Colonic mucosa (tissue), 4 donors: ENCODE data around the gene SLIT3. TPM values are rescaled to one million over a fixed set of nuclear protein-coding genes. Genes with fewer than 3 reads are reported as not detected.

Experiments used
- DNase-seq: peaks from one replicate; pipeline ENCODE4 v3.0.0-alpha.2; 2020
- H3K27ac ChIP-seq: fragments of 200-600 bp; one replicate; pipeline ENCODE4 v1.8.0; 2021
- H3K27me3 ChIP-seq: fragments of 200-600 bp; one replicate; pipeline ENCODE4 v1.8.0; 2021
- H3K36me3 ChIP-seq: fragments of 200-600 bp; one replicate; pipeline ENCODE4 v1.8.0; 2021
- H3K4me1 ChIP-seq: fragments of 200-600 bp; one replicate; pipeline ENCODE4 v1.8.0; 2021; ENCODE audit warnings: mild to moderate bottlenecking
- H3K4me3 ChIP-seq: fragments of 200-600 bp; one replicate; pipeline ENCODE4 v1.8.0; 2021
- H3K9ac ChIP-seq, 2 donors: one replicate each; pipeline ENCODE4 v1.7.0; 2013; ENCODE audit warnings: control low read depth in 2 of 2, low read depth in 2 of 2, low read length in 2 of 2
- H3K9me3 ChIP-seq: fragments of 200-600 bp; one replicate; pipeline ENCODE4 v1.8.0; 2021
- intact Hi-C: fragments of 100-400 bp; cut with DNase I; formaldehyde crosslinking; loops from one replicate; pipeline ENCODE4 v1.14.1; 2022
- total RNA-seq, 2 donors: library from RNA; stranded (reverse); fragmentation: NEBNext Ultra II Directional in 1 of 2; extraction: Animal tissue kit (Norgen Biotek cat#: 25700) in 1 of 2; gene quantifications; one replicate each; pipeline ENCODE4 v1.2.1, GENCODE V29; 2021
- TF ChIP-seq, protein P1 (sequence below): fragments of 200-600 bp; IDR thresholded peaks from one replicate; pipeline ENCODE4 v1.8.0; 2022; ENCODE audit warnings: antibody characterized with exemption, mild to moderate bottlenecking
- donor health status: healthy.
- donor health status: DM: no; HTN: no; CAD: no.
- donor health status: DM: no; HTN: no; CAD: no.

The SLIT3 gene
- total RNA-seq, 2 donors from 2014 or later, result 3.4 to 7.6 TPM

DNA sequence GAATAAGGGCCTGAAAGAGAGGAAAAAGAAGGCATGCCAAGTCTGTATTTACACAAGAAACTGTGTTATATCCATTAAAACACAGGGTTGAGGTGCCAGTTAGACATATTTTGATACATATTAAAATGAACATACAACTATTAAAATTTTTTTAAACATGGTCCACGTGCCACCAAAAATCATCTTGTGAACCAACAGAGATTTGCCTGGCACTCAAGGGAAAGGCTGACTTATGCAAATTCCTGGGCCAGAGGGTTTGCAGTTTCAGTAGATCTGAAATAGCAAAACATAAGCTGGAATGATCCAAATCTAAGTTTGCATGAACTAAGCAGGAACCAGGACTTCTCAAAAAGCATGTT, 168.7 kb downstream of the SLIT3 start:
- H3K27me3 ChIP-seq, result no peaks in the 10 kb centered on the region
- H3K4me3 ChIP-seq, result no peak overlapping the region
- no peak overlapping the region for H3K9ac ChIP-seq
- intact Hi-C loops, result no loop called here
- TF ChIP-seq, protein P1, sequence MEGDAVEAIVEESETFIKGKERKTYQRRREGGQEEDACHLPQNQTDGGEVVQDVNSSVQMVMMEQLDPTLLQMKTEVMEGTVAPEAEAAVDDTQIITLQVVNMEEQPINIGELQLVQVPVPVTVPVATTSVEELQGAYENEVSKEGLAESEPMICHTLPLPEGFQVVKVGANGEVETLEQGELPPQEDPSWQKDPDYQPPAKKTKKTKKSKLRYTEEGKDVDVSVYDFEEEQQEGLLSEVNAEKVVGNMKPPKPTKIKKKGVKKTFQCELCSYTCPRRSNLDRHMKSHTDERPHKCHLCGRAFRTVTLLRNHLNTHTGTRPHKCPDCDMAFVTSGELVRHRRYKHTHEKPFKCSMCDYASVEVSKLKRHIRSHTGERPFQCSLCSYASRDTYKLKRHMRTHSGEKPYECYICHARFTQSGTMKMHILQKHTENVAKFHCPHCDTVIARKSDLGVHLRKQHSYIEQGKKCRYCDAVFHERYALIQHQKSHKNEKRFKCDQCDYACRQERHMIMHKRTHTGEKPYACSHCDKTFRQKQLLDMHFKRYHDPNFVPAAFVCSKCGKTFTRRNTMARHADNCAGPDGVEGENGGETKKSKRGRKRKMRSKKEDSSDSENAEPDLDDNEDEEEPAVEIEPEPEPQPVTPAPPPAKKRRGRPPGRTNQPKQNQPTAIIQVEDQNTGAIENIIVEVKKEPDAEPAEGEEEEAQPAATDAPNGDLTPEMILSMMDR, result no peak
- no peak overlapping the region for H3K27ac ChIP-seq
- H3K36me3 ChIP-seq, result no peaks in the 10 kb centered on the region
- H3K4me1 ChIP-seq, result no peaks in the 10 kb centered on the region
- DNase-seq, result no peak
- H3K9me3 ChIP-seq, result no peaks in the 10 kb centered on the region

- no peaks in the 10 kb centered on the region for H3K9me3 ChIP-seq
- H3K36me3 ChIP-seq, result no peaks in the 10 kb centered on the region
- no peaks in the 10 kb centered on the region for H3K27me3 ChIP-seq
- TF ChIP-seq, protein P1, result no peak
- H3K27ac ChIP-seq, result no peak overlapping the region
- intact Hi-C loops, result no loop called here
- no peak for DNase-seq
- no peaks in the 10 kb centered on the region for H3K4me1 ChIP-seq
- no peak overlapping the region for H3K9ac ChIP-seq
- no peak overlapping the region for H3K4me3 ChIP-seq
Measured at GRCh38 chr5:169131616-169132301, 169.2 kb downstream of the SLIT3 start.

- H3K4me3 ChIP-seq, result no peak overlapping the region
- TF ChIP-seq, protein P1, result no peak
- H3K9ac ChIP-seq, result no peak overlapping the region
- intact Hi-C loops, result no loop called here
- no peaks in the 10 kb centered on the region for H3K4me1 ChIP-seq
- no peak for DNase-seq
- H3K36me3 ChIP-seq, result no peaks in the 10 kb centered on the region
- H3K9me3 ChIP-seq, result no peaks in the 10 kb centered on the region
- no peaks in the 10 kb centered on the region for H3K27me3 ChIP-seq
- no peak overlapping the region for H3K27ac ChIP-seq
Measured at GRCh38 chr5:169128679-169129078, 172.3 kb downstream of the SLIT3 start.

DNA sequence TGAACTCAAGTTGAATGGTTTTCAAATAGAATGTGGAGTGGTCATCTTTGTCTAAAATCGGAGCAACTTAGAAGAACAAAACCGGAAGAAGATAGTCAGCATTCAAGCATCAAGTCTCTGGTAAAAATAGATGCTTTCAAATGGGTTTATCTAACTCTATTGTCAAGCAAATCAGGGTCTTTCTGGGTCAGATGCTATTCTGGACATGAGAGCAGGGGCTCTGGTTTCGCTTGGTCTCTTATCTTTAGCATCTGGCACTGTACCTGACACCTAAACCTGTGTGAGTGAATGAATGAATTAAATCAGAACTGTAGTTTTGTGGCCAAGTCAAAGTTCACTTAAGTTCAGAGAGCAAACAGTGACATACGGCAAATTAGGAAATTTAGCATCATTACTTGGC, 173.5 kb downstream of the SLIT3 start:
- no peak overlapping the region for H3K4me3 ChIP-seq
- no peaks in the 10 kb centered on the region for H3K36me3 ChIP-seq

DNA sequence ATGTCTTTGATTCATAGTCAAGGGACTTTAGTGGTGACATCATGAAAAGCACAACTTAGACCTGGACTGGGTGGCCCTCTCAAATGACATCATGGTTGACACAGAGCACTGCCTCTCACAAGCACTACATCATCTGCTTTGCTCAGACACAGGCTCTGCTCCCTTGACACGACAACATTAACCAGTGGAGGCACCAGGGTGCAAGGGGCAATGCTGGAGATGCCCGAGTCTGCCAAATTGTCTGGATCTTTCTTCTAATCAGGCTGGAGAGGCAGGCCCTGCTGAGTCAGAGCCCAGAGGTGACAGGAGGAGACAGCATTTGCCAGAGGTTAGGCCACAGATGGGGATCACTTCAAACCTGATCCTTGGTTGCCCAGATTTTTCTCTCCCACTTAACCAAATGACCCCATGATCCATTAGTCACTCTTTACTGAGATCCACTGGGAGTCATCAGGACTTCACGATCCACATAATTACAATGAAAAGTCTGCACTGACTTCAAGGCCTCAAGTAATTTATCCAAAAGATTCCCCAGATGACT, 174.4 kb downstream of the SLIT3 start:
- TF ChIP-seq, protein P1, result no peak
- Histone ChIP-seq H3K4me3 (no peak overlapping the region), H3K9ac (no peak overlapping the region), H3K9me3 (no peaks in the 10 kb centered on the region), H3K27ac (no peak overlapping the region), H3K4me1 (no peaks in the 10 kb centered on the region), H3K36me3 (no peaks in the 10 kb centered on the region), H3K27me3 (no peaks in the 10 kb centered on the region)
- intact Hi-C loops, result no loop called here
- no peak for DNase-seq

More for the DNA sequence above, 173.5 kb downstream of the SLIT3 start:
- Histone ChIP-seq H3K4me1 (no peaks in the 10 kb centered on the region), H3K27ac (no peak overlapping the region), H3K27me3 (no peaks in the 10 kb centered on the region), H3K9ac (no peak overlapping the region), H3K9me3 (no peaks in the 10 kb centered on the region)
- TF ChIP-seq, protein P1, result no peak
- intact Hi-C loops, result no loop called here
- no peak for DNase-seq
